Neuronal stem cell (in vitro differentiated cells): Measurements from ENCODE around the gene ZMAT5.

Experiments
- DNase-seq: peaks from one replicate; pipeline ENCODE4 v3.0.0-alpha.2; 2013; ENCODE audit warnings: low spot score
- H2AFZ ChIP-seq: one replicate; pipeline ENCODE4 v1.6.1; 2013; ENCODE audit warnings: mild to moderate bottlenecking, low read length, inconsistent platforms
- H2AK5ac ChIP-seq: 2 replicates; pipeline ENCODE4 v1.6.1; 2013; ENCODE audit warnings: low read depth, mild to moderate bottlenecking, inconsistent platforms, low read length, moderate library complexity, mixed read lengths
- H2BK120ac ChIP-seq: 2 replicates; pipeline ENCODE4 v1.6.1; 2013; ENCODE audit warnings: low read depth, mild to moderate bottlenecking, inconsistent platforms, low read length, moderate library complexity, mixed read lengths
- H2BK12ac ChIP-seq: one replicate; pipeline ENCODE4 v1.6.1; 2013; ENCODE audit warnings: low read length, inconsistent platforms
- H2BK15ac ChIP-seq: 2 replicates; pipeline ENCODE4 v1.6.1; 2013; ENCODE audit warnings: mild to moderate bottlenecking, low read length, inconsistent platforms, mixed read lengths
- H2BK5ac ChIP-seq: one replicate; pipeline ENCODE4 v1.6.1; 2013; ENCODE audit warnings: inconsistent platforms, mild to moderate bottlenecking, low read length, moderate library complexity
- H3K14ac ChIP-seq: one replicate; pipeline ENCODE4 v1.6.1; 2013; ENCODE audit warnings: low read length, inconsistent platforms
- H3K18ac ChIP-seq: 2 replicates; pipeline ENCODE4 v1.6.1; 2013; ENCODE audit warnings: low read length, inconsistent platforms
- H3K23ac ChIP-seq: 2 replicates; pipeline ENCODE4 v1.6.1; 2013; ENCODE audit warnings: low read depth, mild to moderate bottlenecking, mixed read lengths, low read length, inconsistent platforms; ENCODE audit not compliant: poor library complexity
- H3K27ac ChIP-seq: replicated peaks from 3 replicates; pipeline ENCODE4 v1.5.1; 2013; ENCODE audit warnings: low read length, inconsistent platforms
- H3K27me3 ChIP-seq, 3 experiments: 2 replicates each; pipeline ENCODE4 v1.6.1; 2013; ENCODE audit warnings: low read length in 3 of 3, mild to moderate bottlenecking in 2 of 3, inconsistent platforms in 1 of 3, low read depth in 1 of 3, mixed read lengths in 1 of 3, moderate library complexity in 1 of 3; ENCODE audit not compliant: control insufficient read depth in 3 of 3, insufficient read depth in 3 of 3
- H3K36me3 ChIP-seq, 2 donors: replicated peaks in 1 of 2; 2 replicates each; pipeline ENCODE4 v1.6.1; 2013; ENCODE audit warnings: low read length in 2 of 2; ENCODE audit not compliant: control insufficient read depth in 2 of 2, insufficient read depth in 2 of 2
- H3K4ac ChIP-seq: 2 replicates; pipeline ENCODE4 v1.6.1; 2013; ENCODE audit warnings: inconsistent platforms, mild to moderate bottlenecking, low read length, moderate library complexity
- H3K4me1 ChIP-seq, 2 donors: 1 replicate in 1 of 2; 2 replicates in 1 of 2; pipeline ENCODE4 v1.6.1; 2013; ENCODE audit warnings: low read length in 2 of 2, low read depth in 1 of 2; ENCODE audit not compliant: control insufficient read depth in 2 of 2, insufficient read depth in 1 of 2
- H3K4me2 ChIP-seq: one replicate; pipeline ENCODE4 v1.6.1; 2013; ENCODE audit warnings: mild to moderate bottlenecking, low read length, inconsistent platforms; ENCODE audit not compliant: insufficient read depth, poor library complexity, severe bottlenecking
- H3K4me3 ChIP-seq, 2 donors: 2 replicates each; pipeline ENCODE4 v1.5.1; 2013; ENCODE audit warnings: low read length in 2 of 2, mild to moderate bottlenecking in 2 of 2, inconsistent platforms in 1 of 2, moderate library complexity in 1 of 2
- H3K79me1 ChIP-seq: one replicate; pipeline ENCODE4 v1.6.1; 2013; ENCODE audit warnings: low read depth, mild to moderate bottlenecking, inconsistent platforms, low read length, moderate library complexity
- H3K9ac ChIP-seq: one replicate; pipeline ENCODE4 v1.6.1; 2013; ENCODE audit warnings: mild to moderate bottlenecking, low read depth, low read length, inconsistent platforms; ENCODE audit not compliant: poor library complexity
- H3K9me3 ChIP-seq, 2 donors: replicated peaks in 1 of 2; 2 replicates each; pipeline versions ENCODE3 to v1.6.1; 2013; ENCODE audit warnings: low read length in 2 of 2, mild to moderate bottlenecking in 2 of 2, inconsistent platforms in 1 of 2, low read depth in 1 of 2, mixed read lengths in 1 of 2, moderate library complexity in 1 of 2; ENCODE audit not compliant: control insufficient read depth in 2 of 2, insufficient read depth in 1 of 2
- H4K8ac ChIP-seq: one replicate; pipeline ENCODE4 v1.6.1; 2013; ENCODE audit warnings: low read depth, mild to moderate bottlenecking, inconsistent platforms, low read length, moderate library complexity
- H4K91ac ChIP-seq: one replicate; pipeline ENCODE4 v1.6.1; 2013; ENCODE audit warnings: low read length, low read depth, mild to moderate bottlenecking, inconsistent platforms; ENCODE audit not compliant: poor library complexity
- WGBS, 2 donors: extraction: QIAGEN DNeasy Blood & Tissue Kit; methylation state at CpG; one replicate each; pipeline ENCODE4 v1.1.7; 2013; ENCODE audit warnings: missing lambda C conversion rate in 2 of 2, mixed read lengths in 1 of 2; ENCODE audit not compliant: insufficient read length in 2 of 2, insufficient replicate concordance in 1 of 2; ENCODE audit errors: extremely low coverage in 2 of 2; 5-methylcytosine and 5-hydroxymethylcytosine counted together

ZMAT5 gene

DNA sequence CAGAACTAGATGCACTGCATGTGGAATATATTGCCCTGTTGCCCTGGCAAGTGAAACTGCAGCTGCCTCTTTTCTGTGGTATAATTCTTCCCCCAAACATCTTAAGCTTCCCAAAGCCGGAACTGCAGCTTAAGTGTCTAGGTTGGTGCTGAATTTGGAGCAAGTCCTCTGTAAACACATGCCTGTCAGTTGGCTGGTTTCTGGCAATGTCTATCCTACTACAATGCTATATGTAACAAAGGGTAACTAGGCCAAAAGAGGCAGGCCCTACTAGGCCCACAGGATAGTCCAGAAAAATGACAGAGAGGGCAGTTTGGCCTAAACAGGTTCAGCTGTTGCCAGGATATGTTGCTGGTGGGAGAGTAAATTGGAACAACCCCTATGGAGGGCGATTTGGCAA, 43.4 kb upstream of the ZMAT5 start:
- Histone ChIP-seq H3K4me2 (no peak overlapping the region), H3K23ac (no peak overlapping the region), H3K27me3 (no peaks in the 10 kb centered on the region), H3K79me1 (peaks cover 2% of the 10 kb centered on the region), H2BK120ac (no peak overlapping the region), H3K18ac (no peak overlapping the region), H3K4me3 (no peak overlapping the region), H3K4me1 (no peaks in the 10 kb centered on the region), H3K36me3 (peaks cover 39 to 93% of the 10 kb centered on the region in 2 donors), H2BK12ac (no peak overlapping the region), H3K27ac (no peak overlapping the region), H4K8ac (no peak overlapping the region), H2BK15ac (no peak overlapping the region), H3K14ac (no peak overlapping the region), H2AK5ac (no peak overlapping the region), H3K9ac (no peak overlapping the region), H2AFZ (no peak overlapping the region), H3K4ac (no peak overlapping the region), H2BK5ac (no peak overlapping the region), H3K9me3 (no peaks in the 10 kb centered on the region), H4K91ac (no peak overlapping the region)
- no CpG with 5 or more reads among the region's 2 CpGs for WGBS, 2 donors
- no peak for DNase-seq

DNA sequence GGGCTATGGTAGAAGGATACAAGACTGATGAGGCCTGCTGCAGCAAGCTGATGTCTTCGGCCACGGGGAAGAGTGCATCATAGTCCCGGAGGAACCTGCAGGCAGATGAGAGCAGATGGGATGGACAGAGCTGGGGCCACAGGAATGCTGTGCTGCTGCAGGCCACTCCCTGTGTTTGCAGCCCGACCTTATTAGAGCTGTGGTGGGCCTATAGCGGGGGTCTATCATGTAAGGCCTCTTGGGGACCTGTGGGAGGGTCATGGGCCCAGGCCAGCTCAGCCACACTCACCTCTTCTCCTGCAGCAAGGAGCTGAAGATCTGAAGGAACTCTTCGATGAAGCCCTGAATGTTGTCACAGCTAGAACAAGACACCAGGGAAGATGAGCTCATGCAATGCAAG, 39.4 kb upstream of the ZMAT5 start:
- no peak overlapping the region for H3K4me3 ChIP-seq
- no peak overlapping the region for H3K14ac ChIP-seq
- no peak overlapping the region for H2BK12ac ChIP-seq
- H2BK15ac ChIP-seq: no peak overlapping the region
- H3K9me3 ChIP-seq: no peaks in the 10 kb centered on the region
- no peak overlapping the region for H4K8ac ChIP-seq
- H2AK5ac ChIP-seq: no peak overlapping the region
- H2AFZ ChIP-seq: no peak overlapping the region
- H4K91ac ChIP-seq: no peak overlapping the region
- peak overlapping the region; percentile 50 for H3K9ac ChIP-seq
- H3K18ac ChIP-seq: no peak overlapping the region
- no peak overlapping the region for H2BK120ac ChIP-seq
- no peak overlapping the region for H2BK5ac ChIP-seq
- peaks cover 40 to 91% of the 10 kb centered on the region in 2 donors for H3K36me3 ChIP-seq
- no peak overlapping the region for H3K4ac ChIP-seq
- H3K27ac ChIP-seq: no peak overlapping the region
- no peak overlapping the region for H3K23ac ChIP-seq
- H3K4me1 ChIP-seq: peaks cover 0 to 6% of the 10 kb centered on the region in 2 donors
- WGBS, 2 donors: no CpG with 5 or more reads among the region's 6 CpGs
- no peaks in the 10 kb centered on the region for H3K79me1 ChIP-seq
- no peaks in the 10 kb centered on the region for H3K27me3 ChIP-seq
- DNase-seq: no peak
- no peak overlapping the region for H3K4me2 ChIP-seq

DNA sequence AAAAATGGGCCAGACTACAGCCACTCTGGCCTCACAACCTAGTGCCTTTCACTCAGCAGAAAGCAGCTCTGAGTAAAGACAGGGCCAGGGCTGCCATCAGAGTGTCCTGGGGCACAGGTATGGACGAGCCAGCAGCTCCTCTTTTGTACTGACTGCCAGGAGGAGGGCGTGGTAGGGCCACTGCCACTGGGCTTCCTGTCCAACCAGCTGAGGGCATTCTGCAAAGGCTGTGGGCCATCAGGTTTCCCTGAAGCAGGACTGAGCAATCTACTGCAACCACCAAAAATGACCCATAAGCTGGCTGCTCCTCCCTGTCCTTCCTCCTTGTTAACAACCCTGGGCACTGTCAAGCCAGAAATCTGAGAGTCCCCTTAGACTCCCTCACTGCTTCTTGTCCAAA, 38.2 kb upstream of the ZMAT5 start:
- peaks cover 0 to 10% of the 10 kb centered on the region in 2 donors for H3K4me1 ChIP-seq
- no peak overlapping the region for H2BK12ac ChIP-seq
- no peak overlapping the region for H3K9ac ChIP-seq
- no peak overlapping the region for H3K23ac ChIP-seq
- no peak overlapping the region for H2AK5ac ChIP-seq
- no CpG with 5 or more reads among the region's 2 CpGs for WGBS, 2 donors
- H3K27ac ChIP-seq: no peak overlapping the region
- no peak overlapping the region for H3K4ac ChIP-seq
- H3K4me3 ChIP-seq: no peak overlapping the region
- H2AFZ ChIP-seq: no peak overlapping the region
- DNase-seq: no peak
- H3K9me3 ChIP-seq: no peaks in the 10 kb centered on the region
- no peak overlapping the region for H3K18ac ChIP-seq
- H2BK120ac ChIP-seq: no peak overlapping the region
- H3K36me3 ChIP-seq: peaks cover 38 to 92% of the 10 kb centered on the region in 2 donors
- no peak overlapping the region for H4K8ac ChIP-seq
- no peaks in the 10 kb centered on the region for H3K27me3 ChIP-seq
- no peak overlapping the region for H3K14ac ChIP-seq
- peak overlapping the region; percentile 71 for H2BK5ac ChIP-seq
- H3K79me1 ChIP-seq: no peaks in the 10 kb centered on the region
- H4K91ac ChIP-seq: no peak overlapping the region
- H3K4me2 ChIP-seq: no peak overlapping the region
- no peak overlapping the region for H2BK15ac ChIP-seq

DNA sequence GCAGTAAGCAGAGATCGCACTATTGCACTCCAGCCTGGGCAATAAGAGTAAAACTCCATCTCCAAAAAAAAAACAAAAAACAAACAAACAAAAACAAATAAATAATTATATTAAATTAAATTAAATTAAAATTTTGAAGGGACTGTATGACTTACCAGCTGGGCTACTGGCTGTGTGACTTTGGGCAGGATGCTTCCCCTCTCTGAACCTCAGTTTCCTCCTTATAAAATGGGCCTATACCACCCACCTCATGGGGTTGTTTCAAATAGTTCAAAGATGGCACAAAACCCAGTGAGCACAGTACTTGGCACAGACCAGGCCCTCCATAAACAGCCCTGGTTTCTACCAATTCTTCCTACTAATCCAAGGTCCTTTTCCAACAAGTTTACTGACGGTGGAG, 36.4 kb upstream of the ZMAT5 start:
- no peaks in the 10 kb centered on the region for H3K79me1 ChIP-seq
- no peak overlapping the region for H3K4me2 ChIP-seq
- H2BK15ac ChIP-seq: no peak overlapping the region
- no peak overlapping the region for H3K4me3 ChIP-seq
- no peak overlapping the region for H3K23ac ChIP-seq
- H3K4ac ChIP-seq: no peak overlapping the region
- H2BK120ac ChIP-seq: no peak overlapping the region
- H2AFZ ChIP-seq: no peak overlapping the region
- H3K4me1 ChIP-seq: peaks cover 0 to 10% of the 10 kb centered on the region in 2 donors
- H2AK5ac ChIP-seq: no peak overlapping the region
- no peak overlapping the region for H2BK12ac ChIP-seq
- H3K27me3 ChIP-seq: no peaks in the 10 kb centered on the region
- H3K27ac ChIP-seq: no peak overlapping the region
- no peak for DNase-seq
- no peak overlapping the region for H2BK5ac ChIP-seq
- H3K14ac ChIP-seq: no peak overlapping the region
- no peak overlapping the region for H3K18ac ChIP-seq
- H3K9ac ChIP-seq: no peak overlapping the region
- H4K8ac ChIP-seq: no peak overlapping the region
- H3K36me3 ChIP-seq: peaks cover 33 to 97% of the 10 kb centered on the region in 2 donors
- H4K91ac ChIP-seq: no peak overlapping the region
- no CpG with 5 or more reads among the region's 2 CpGs for WGBS, 2 donors
- no peaks in the 10 kb centered on the region for H3K9me3 ChIP-seq
